Measurements from ENCODE around the gene TNK2. TPM values are rescaled to one million over a fixed set of nuclear protein-coding genes. Genes with fewer than 3 reads are reported as not detected.
"Not testable (repeated sequence)": the region's sequence is repeated elsewhere in the genome, so short reads cannot be mapped to it uniquely, and the experiment has no call there.

TNK2 gene
- total RNA-seq, 4 donors from 2014 or later, result 40.5 to 54.0 (median 49.3) TPM

- no peaks in the 10 kb centered on the region for H3K27me3 ChIP-seq
- no peaks in the 10 kb centered on the region for H3K9me3 ChIP-seq
- peaks cover 65 to 77% of the 10 kb centered on the region in 2 donors for H3K4me1 ChIP-seq
- TF ChIP-seq CTCF (IDR thresholded peaks at IDR 0.05 in 4 of 5, conservative IDR thresholded peaks at IDR 0.05 in 1 of 5) (no peak), POLR2A (IDR thresholded peaks at IDR 0.05) (no peak)
- peak overlapping the region in 2 of 4 donors; percentile 42 to 74 for H3K4me3 ChIP-seq
- intact Hi-C loops (cut with DNase I; ENCODE audit: low total_unique reads) (no loop called here), in situ Hi-C loops (cut with MboI; ENCODE audit: low sequenced_read_pairs in 4 of 4) (no loop called here)
- H3K36me3 ChIP-seq, result no peaks in the 10 kb centered on the region
- peak overlapping the region; percentile 95 to 99 (median 98) for H3K27ac ChIP-seq
- ATAC-seq, result no peak
- no peak for DNase-seq
These were observed 4.0 kb downstream of the TNK2 start for GRCh38 chr3:195904368-195904767.

- H3K4me1 ChIP-seq, result peaks cover 66 to 77% of the 10 kb centered on the region in 2 donors
- intact Hi-C loops (cut with DNase I; ENCODE audit: low total_unique reads) (no loop called here), in situ Hi-C loops (cut with MboI; ENCODE audit: low sequenced_read_pairs in 4 of 4) (no loop called here)
- H3K27ac ChIP-seq, result peak overlapping the region; percentile 95 to 99 (median 98)
- no peaks in the 10 kb centered on the region for H3K9me3 ChIP-seq
- H3K27me3 ChIP-seq, result no peaks in the 10 kb centered on the region
- TF ChIP-seq CTCF (IDR thresholded peaks at IDR 0.05 in 4 of 5, conservative IDR thresholded peaks at IDR 0.05 in 1 of 5), result no peak
- TF ChIP-seq POLR2A (IDR thresholded peaks at IDR 0.05), result no peak
- peak overlapping the region in 2 of 4 donors; percentile 42 to 74 for H3K4me3 ChIP-seq
- no peaks in the 10 kb centered on the region for H3K36me3 ChIP-seq
- DNase-seq (peak in 1 of 2 donors; percentile 23), ATAC-seq (no peak)
These were observed 4.4 kb downstream of the TNK2 start for GRCh38 chr3:195903950-195904290.

GRCh38 chr3:195902634-195903033 is 5.7 kb downstream of the TNK2 start:
- H3K4me1 ChIP-seq, result peaks cover 69 to 76% of the 10 kb centered on the region in 2 donors
- H3K9me3 ChIP-seq; H3K4me3 ChIP-seq; in situ Hi-C loops (cut with MboI; ENCODE audit: low sequenced_read_pairs in 4 of 4); H3K36me3 ChIP-seq; ATAC-seq; H3K27me3 ChIP-seq; DNase-seq; intact Hi-C loops (cut with DNase I; ENCODE audit: low total_unique reads): not testable (repeated sequence)
- H3K27ac ChIP-seq, result peak overlapping the region; percentile 95 to 99 (median 98)

GRCh38 chr3:195901836-195902585 is 6.3 kb downstream of the TNK2 start:
- intact Hi-C loops (cut with DNase I; ENCODE audit: low total_unique reads); ATAC-seq; in situ Hi-C loops (cut with MboI; ENCODE audit: low sequenced_read_pairs in 4 of 4); H3K27me3 ChIP-seq; H3K36me3 ChIP-seq; H3K9me3 ChIP-seq; H3K4me3 ChIP-seq: not testable (repeated sequence)
- Histone ChIP-seq H3K27ac (peak overlapping the region; percentile 95 to 99 (median 98)), H3K4me1 (peaks cover 70 to 74% of the 10 kb centered on the region in 2 donors)
- peak; percentile 9 to 12 for TF ChIP-seq POLR2A (IDR thresholded peaks at IDR 0.05)
- DNase-seq, result peak in 1 of 2 donors; percentile 67

- H3K4me3 ChIP-seq, result peak overlapping the region in 1 of 4 donors; percentile 9
- H3K4me1 ChIP-seq, result peaks cover 72% of the 10 kb centered on the region in 2 donors
- peak overlapping the region; percentile 95 to 99 (median 98) for H3K27ac ChIP-seq
- in situ Hi-C loops (cut with MboI; ENCODE audit: low sequenced_read_pairs in 4 of 4) (no loop called here), intact Hi-C loops (cut with DNase I; ENCODE audit: low total_unique reads) (no loop called here)
- no peaks in the 10 kb centered on the region for H3K27me3 ChIP-seq
- DNase-seq (peak in 1 of 2 donors; percentile 90), ATAC-seq (peak; percentile 17 to 60)
- no peaks in the 10 kb centered on the region for H3K9me3 ChIP-seq
- H3K36me3 ChIP-seq, result no peaks in the 10 kb centered on the region
- TF ChIP-seq POLR2A (IDR thresholded peaks at IDR 0.05), result peak; percentile 65 to 86
- no peak for TF ChIP-seq CTCF (IDR thresholded peaks at IDR 0.05 in 4 of 5, conservative IDR thresholded peaks at IDR 0.05 in 1 of 5)
These were observed 7.7 kb downstream of the TNK2 start for GRCh38 chr3:195900436-195901355.

Measured in gastrocnemius medialis (tissue), 4 donors.